ENCODE data around the gene KCNQ1. TPM values are rescaled to one million over a fixed set of nuclear protein-coding genes. Genes with fewer than 3 reads are reported as not detected.

Gene KCNQ1
- total and polyA plus RNA-seq, 9 of the 15 experiments (the other 6 are each of a cell fraction or from before 2014, with no cell fraction given), result 0.44 TPM; not detected in 8

- TF ChIP-seq CHD2 (IDR thresholded peaks at IDR 0.05; ENCODE audit: low read depth, low read length) (peak; percentile 38; the same call in 1 of the 2 replicates), PHB2 (IDR thresholded peaks at IDR 0.05; ENCODE audit: low read depth) (no peak), ZNF592 (IDR thresholded peaks at IDR 0.05) (no peak), AFF1 (IDR thresholded peaks at IDR 0.05; ENCODE audit: low read depth in 1 of 2, partially characterized antibody in 2 of 2) (no peak), ZNF696 (CRISPR knock-in tag; conservative IDR thresholded peaks at IDR 0.05) (no peak), ZNF318 (IDR thresholded peaks at IDR 0.05; ENCODE audit: borderline replicate concordance in 1 of 2, low read depth in 1 of 2) (no peak), ETV6 (IDR thresholded peaks at IDR 0.05; ENCODE audit: borderline replicate concordance in 1 of 2, low read depth in 2 of 2, low read length in 1 of 2) (no peak), ETV6 (CRISPR knock-in tag; IDR thresholded peaks at IDR 0.05; ENCODE audit: borderline replicate concordance) (0 out of 2 replicates have a peak, but pooled peaks have one; percentile 71), RBBP5 (IDR thresholded peaks at IDR 0.05; ENCODE audit: borderline replicate concordance, insufficient read depth, low read length, poor library complexity, severe bottlenecking) (peak; percentile 72)
Observed at GRCh38 chr11:2885017-2885677, 440.3 kb downstream of the KCNQ1 start (continued).
